HS-27A (cell line): ENCODE measurements around the gene RNF130.
"Not testable (repeated sequence)": the region's sequence is repeated elsewhere in the genome, so short reads cannot be mapped to it uniquely, and the experiment has no call there.

ENCODE experiments used
- DNase-seq: peaks from one replicate; pipeline ENCODE4 v3.0.0-alpha.2; 2012; ENCODE audit warnings: low read depth, missing footprints

RNF130 gene

DNA sequence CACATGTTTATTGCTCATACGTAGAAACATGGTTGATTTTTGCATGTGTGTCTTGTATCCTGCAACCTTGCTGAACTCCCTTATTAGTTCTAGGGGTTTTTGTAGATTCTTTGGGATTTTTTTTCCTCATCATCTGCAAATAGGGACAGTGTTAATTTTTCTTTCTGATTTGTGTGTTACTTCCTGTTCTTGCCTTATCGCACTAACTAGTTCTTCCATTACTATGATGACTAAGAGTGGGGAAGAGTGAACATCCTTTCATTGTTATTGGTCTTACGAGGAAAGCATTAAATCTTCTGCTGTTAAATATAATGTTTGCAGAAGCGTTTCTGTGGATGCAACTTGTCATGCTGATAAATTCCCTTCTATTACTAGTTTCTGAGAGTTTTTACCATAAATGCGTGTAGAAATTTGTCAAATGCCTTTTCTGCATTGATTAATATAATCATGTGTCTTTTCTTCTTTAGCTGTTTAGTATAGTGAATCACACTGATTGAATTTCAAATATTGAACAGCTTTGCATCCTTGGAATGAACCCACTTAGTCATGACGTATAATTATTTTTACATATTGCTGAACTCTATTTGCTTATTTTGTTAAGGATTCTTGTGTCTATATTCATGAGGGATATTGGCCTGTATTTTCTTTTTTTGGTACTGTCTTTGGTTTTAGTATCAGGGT is 32.1 kb upstream of the RNF130 start:
- DNase-seq = no peak

GRCh38 chr5:180102636-180103035 is 31.1 kb upstream of the RNF130 start:
- no peak for DNase-seq

DNA sequence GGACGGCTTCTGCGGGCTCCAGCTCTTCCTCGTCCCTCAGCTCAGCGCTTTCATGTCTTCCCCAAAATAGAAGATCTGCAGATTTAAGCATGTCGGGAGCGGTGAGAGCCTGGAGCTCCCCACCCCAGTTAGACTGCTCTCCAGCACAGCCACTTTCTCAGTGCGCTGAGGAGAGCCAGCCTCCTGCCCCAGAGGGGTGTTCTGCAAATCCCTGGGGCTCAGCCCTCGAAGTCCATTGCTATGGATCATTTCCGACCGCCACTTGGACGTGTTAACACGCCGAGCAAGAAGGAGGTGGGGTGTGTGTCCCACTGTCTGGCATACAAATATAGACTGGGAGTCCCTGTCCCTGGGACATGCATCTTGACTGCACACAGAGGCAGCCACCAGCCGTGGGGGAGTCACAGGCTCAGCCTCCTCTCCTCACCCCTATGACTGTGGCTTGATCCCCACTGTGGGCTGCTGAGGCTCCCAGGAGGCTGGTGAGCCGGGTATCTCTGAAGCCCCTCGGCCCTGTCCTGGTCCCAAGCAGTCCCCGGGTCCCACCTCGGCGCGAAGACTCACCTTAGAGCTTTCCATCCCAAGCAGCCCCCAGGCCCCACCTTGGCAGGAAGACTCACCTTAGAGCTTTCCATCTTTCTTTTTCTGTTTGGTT is 30.0 kb upstream of the RNF130 start:
- no peak for DNase-seq

DNA sequence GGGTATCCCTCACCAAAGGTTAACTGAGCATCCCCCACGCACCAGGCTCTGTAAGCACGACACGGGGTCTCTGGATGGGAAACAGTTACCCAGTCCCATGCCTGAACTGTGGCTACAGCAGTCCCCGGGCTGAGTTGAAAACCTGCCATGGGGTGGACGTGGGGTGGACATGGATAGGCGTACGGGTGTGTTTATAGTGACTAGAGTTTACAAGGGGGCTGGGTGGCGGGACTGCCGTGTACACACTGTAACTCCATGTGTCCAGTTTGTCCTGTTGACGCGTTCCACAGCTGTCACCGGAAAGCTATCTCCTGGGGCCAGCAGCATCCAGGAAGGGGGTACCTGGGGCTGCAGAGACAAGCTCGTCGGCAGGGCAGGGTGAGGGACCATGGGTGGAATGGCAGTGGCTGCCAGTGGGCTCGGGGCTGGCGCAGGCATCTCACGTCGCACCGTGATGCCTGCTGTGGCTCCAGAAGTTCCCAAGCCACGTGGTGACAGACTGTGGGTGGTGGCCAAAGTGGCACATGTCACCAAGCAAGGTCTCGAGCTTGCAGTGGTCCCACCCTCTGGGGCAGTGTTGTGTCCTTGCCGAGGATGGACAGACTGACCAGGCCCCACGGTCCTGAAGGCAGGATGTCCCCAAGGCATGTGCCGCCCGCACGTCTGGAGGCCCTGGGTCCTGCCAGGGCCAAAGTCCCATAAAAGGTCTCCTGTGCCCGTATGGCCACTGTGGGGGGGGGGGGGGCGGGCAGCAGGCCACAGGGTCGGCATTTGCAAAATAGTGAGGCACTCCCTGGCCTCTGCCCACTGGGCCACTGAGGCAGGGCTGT is 29.3 kb upstream of the RNF130 start:
- DNase-seq = no peak

- no peak for DNase-seq
Observed at GRCh38 chr5:180099733-180100611, 28.4 kb upstream of the RNF130 start.

- no peak for DNase-seq
Observed at GRCh38 chr5:180098991-180099732, 27.6 kb upstream of the RNF130 start.

- no peak for DNase-seq
Observed at GRCh38 chr5:180098526-180098925, 27.0 kb upstream of the RNF130 start.

GRCh38 chr5:180097926-180098325 is 26.4 kb upstream of the RNF130 start:
- DNase-seq = no peak

GRCh38 chr5:180097163-180097894 is 25.8 kb upstream of the RNF130 start:
- DNase-seq = no peak

DNA sequence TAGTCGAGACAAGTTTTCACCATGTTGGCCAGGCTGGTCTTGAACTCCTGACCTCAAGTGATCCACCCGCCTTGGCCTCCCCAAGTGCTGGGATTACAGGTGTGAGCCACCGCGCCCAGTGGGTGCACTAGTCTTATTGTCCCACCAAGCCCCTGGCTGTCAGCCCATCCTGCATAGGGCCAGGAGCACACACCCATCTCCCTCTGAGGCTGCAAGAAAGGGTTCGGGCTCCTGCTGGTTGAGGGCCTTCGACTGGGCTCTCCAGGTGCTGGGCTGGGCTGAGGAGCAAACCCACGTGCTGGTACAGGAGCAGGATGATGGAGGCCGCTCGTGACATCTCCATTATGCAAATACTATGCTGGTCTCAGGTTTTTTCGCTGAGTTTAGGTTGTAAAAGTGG is 25.1 kb upstream of the RNF130 start:
- no peak for DNase-seq

GRCh38 chr5:180095545-180095944 is 24.0 kb upstream of the RNF130 start:
- no peak for DNase-seq

GRCh38 chr5:180093651-180094382 is 22.3 kb upstream of the RNF130 start:
- no peak for DNase-seq

- DNase-seq = no peak
Observed at GRCh38 chr5:180093241-180093640, 21.7 kb upstream of the RNF130 start.

DNA sequence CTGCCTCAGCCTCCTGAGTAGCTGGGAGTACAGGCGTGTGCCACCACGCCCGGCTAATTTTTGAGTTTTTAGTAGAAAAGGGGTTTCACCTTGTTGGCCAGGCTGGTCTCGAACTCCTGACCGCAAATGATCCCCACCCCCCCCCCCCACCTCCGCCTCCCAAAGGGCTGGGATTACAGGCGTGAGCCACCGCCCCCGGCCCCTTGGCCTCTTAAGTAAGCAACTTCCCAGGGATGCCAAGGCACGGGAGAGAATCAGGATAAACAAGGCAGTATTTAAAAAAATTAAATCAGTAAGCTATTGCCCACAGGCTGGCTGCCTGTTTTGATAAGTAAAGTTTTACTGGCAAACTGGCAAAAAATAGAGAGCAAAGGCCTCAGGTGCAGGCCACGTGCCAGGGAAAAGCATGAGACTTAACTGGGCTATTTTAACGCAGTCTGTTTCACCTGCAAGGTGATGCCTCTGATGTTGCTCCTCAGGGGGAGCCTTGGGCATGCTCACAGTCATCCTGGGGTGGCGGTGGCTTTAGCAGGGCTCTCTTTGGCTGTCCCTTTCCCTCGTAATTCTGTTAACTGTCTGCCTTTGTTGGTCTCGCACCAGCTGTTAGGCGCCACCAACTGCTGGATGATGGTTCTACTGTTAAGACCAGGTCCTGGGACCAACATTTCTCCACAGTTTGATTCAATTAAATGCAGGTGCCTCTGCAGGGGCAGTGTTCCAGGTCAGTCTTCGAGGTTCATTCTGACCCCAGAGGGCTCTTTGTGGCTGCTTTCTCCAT is 19.4 kb upstream of the RNF130 start:
- DNase-seq = no peak

DNA sequence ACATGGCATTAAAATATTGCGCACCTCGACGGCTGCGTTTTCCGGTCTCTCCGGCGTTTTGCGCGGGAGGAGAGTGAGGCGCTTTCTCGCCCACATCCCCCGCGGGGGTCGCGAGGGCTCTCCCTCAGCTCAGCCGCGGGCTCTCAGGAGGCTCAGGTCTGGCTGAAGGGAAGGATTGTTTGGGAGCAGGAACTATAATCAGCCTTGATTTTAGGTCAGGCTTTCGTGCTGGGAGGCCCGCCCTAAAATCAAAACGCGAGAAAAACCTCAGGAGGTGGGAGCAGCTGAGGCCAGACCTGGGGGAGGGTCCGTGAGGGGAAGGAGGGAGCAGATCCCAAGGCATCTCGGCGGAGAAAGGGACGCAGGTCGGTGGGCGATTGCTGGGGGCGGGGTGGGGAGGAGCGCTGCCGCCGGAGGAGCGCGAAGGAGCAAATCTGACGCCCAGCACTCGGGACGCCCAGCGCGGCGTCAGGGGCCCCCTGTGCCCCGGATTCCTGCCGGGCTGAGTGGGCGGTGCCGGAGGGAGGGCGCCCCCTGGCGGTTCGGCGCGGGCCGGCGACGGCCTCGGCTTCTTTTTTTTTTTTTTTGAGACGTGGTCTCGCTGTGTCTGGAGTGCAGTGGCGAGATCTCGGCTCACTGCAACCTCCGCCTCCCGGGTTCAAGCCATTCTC is 18.7 kb upstream of the RNF130 start:
- DNase-seq = no peak

- not testable (repeated sequence) for DNase-seq
Observed at GRCh38 chr5:180089628-180090027, 18.1 kb upstream of the RNF130 start.

- no peak for DNase-seq
Observed at GRCh38 chr5:180088561-180088960, 17.0 kb upstream of the RNF130 start.

DNA sequence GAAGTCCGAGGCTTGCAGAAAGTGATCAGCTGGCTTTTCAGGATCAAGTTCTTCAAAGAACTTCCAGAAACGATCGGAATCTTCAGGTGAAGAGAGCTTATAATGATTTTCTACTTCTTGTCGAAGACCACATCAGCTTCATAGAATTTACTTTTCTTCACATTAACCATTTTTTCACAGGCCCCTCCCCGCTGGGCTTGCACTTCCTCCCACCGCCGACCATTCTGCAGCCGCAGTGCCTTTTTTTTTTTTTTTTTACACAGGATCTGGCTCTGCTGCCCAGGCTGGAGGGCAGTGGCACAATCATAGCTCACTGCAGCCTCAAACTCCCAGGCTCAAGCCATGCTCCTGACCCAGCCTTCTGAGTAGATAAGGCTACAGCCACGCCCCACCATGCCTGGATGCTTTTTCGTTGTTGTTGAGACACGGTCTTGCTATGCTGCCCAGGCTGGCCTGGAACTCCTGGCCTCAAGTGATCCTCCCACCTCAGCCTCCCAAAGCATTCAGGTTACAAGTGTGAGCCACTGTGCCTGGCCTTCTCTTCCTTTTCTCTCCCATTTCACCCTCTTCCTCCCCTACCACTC is 15.3 kb upstream of the RNF130 start:
- no peak for DNase-seq
